Left lung (tissue), 10 donors: ENCODE data around the gene UBL4A. TPM values are rescaled to one million over a fixed set of nuclear protein-coding genes. Genes with fewer than 3 reads are reported as not detected.

Experiments
- ATAC-seq: fragments of 200-7000 bp; cut with Tn5 transposase; one replicate; pipeline ENCODE4 v1.9.1; 2020; ENCODE audit warnings: moderate library complexity
- DNase-seq, 4 donors: peaks; one replicate each; pipeline ENCODE4 v3.0.0-alpha.2; 2013 to 2020
- H3K27ac ChIP-seq, 2 donors: fragments of 200-600 bp; sonication (generic) in 1 of 2; one replicate each; pipeline versions ENCODE4 v1.5.0 to v1.8.0; 2020 to 2021
- H3K27me3 ChIP-seq, 2 donors: fragments of 200-600 bp; sonication (generic) in 1 of 2; one replicate each; pipeline versions ENCODE4 v1.5.0 to v1.8.0; 2020 to 2021
- H3K36me3 ChIP-seq, 2 donors: fragments of 200-600 bp; sonication (generic) in 1 of 2; one replicate each; pipeline versions ENCODE4 v1.5.0 to v1.8.0; 2020 to 2021
- H3K4me1 ChIP-seq, 2 donors: fragments of 200-600 bp; one replicate each; pipeline ENCODE4 v1.8.0; 2021
- H3K4me3 ChIP-seq, 2 donors: fragments of 200-600 bp; sonication (generic) in 1 of 2; one replicate each; pipeline versions ENCODE4 v1.5.0 to v1.8.0; 2020 to 2021; ENCODE audit warnings: mild to moderate bottlenecking in 1 of 2
- H3K9me3 ChIP-seq, 2 donors: fragments of 200-600 bp; sonication (generic) in 1 of 2; one replicate each; pipeline versions ENCODE4 v1.5.0 to v1.8.0; 2020 to 2021
- CTCF ChIP-seq, 2 donors: fragments of 200-600 bp; sonication (generic) in 1 of 2; IDR thresholded peaks; one replicate each; pipeline versions ENCODE4 v1.5.0 to v1.8.0; 2021; ENCODE audit warnings: antibody characterized with exemption in 2 of 2
- intact Hi-C, 2 donors: fragments of 100-400 bp; cut with DNase I; formaldehyde crosslinking; loops; one replicate each; pipeline versions ENCODE4 v1.11.2 to v1.14.2; 2022
- polyA plus RNA-seq, 6 donors: library from polyadenylated mRNA; unstranded; fragments of 120-200 nt; gene quantifications; one replicate each; pipeline ENCODE4 v1.2.1, GENCODE V29; 2013; ENCODE audit not compliant: insufficient read length in 6 of 6
- total RNA-seq, 2 donors: library from RNA; stranded (reverse); fragmentation: NEBNext Ultra II Directional; extraction: Animal tissue kit (Norgen Biotek cat#: 25700); gene quantifications; one replicate each; pipeline ENCODE4 v1.2.1, GENCODE V29; 2021
- donor health status: DM: no; HTN: yes; CAD: no.
- donor health status: DM: no; HTN: no; CAD: no.

UBL4A gene
- total and polyA plus RNA-seq, 8 donors = 24.7 to 37.9 (median 29.1) TPM

- peaks cover 0 to 43% of the 10 kb centered on the region in 2 donors for H3K36me3 ChIP-seq
- DNase-seq (no peak), ATAC-seq (no peak)
- H3K27me3 ChIP-seq = no peaks in the 10 kb centered on the region
- no peak overlapping the region for H3K4me3 ChIP-seq
- no peaks in the 10 kb centered on the region for H3K9me3 ChIP-seq
- peaks cover 0 to 13% of the 10 kb centered on the region in 2 donors for H3K4me1 ChIP-seq
- H3K27ac ChIP-seq = no peak overlapping the region
- no peak for TF ChIP-seq CTCF (IDR thresholded peaks at IDR 0.05)
- intact Hi-C loops = no loop called here
Observed at GRCh38 chrX:154532690-154533089, 46.3 kb upstream of the UBL4A start.

GRCh38 chrX:154531626-154532025, 45.2 kb upstream of the UBL4A start:
- peak; percentile 3 for ATAC-seq
- no peaks in the 10 kb centered on the region for H3K27me3 ChIP-seq
- peaks cover 0 to 13% of the 10 kb centered on the region in 2 donors for H3K4me1 ChIP-seq
- H3K27ac ChIP-seq = no peak overlapping the region
- no peaks in the 10 kb centered on the region for H3K9me3 ChIP-seq
- no peak overlapping the region for H3K4me3 ChIP-seq
- intact Hi-C loops = no loop called here
- H3K36me3 ChIP-seq = peaks cover 0 to 43% of the 10 kb centered on the region in 2 donors
- peak in 1 of 4 donors; percentile 42 for DNase-seq
- TF ChIP-seq CTCF (IDR thresholded peaks at IDR 0.05) = no peak

GRCh38 chrX:154530286-154530685, 43.9 kb upstream of the UBL4A start:
- H3K9me3 ChIP-seq = no peaks in the 10 kb centered on the region
- no peak overlapping the region for H3K27ac ChIP-seq
- ATAC-seq = no peak
- H3K27me3 ChIP-seq = no peaks in the 10 kb centered on the region
- peaks cover 0 to 12% of the 10 kb centered on the region in 2 donors for H3K4me1 ChIP-seq
- intact Hi-C loops = no loop called here
- TF ChIP-seq CTCF (IDR thresholded peaks at IDR 0.05) = no peak
- no peak overlapping the region for H3K4me3 ChIP-seq
- no peak for DNase-seq
- peaks cover 0 to 36% of the 10 kb centered on the region in 2 donors for H3K36me3 ChIP-seq

- peaks cover 0 to 3% of the 10 kb centered on the region in 2 donors for H3K4me1 ChIP-seq
- TF ChIP-seq CTCF (IDR thresholded peaks at IDR 0.05) = no peak
- no peak overlapping the region for H3K27ac ChIP-seq
- ATAC-seq (no peak), DNase-seq (no peak)
- intact Hi-C loops = no loop called here
- no peaks in the 10 kb centered on the region for H3K9me3 ChIP-seq
- no peak overlapping the region for H3K4me3 ChIP-seq
- H3K27me3 ChIP-seq = no peaks in the 10 kb centered on the region
- peaks cover 0 to 32% of the 10 kb centered on the region in 2 donors for H3K36me3 ChIP-seq
Observed at GRCh38 chrX:154529206-154529612, 42.8 kb upstream of the UBL4A start.

- peak; percentile 81 to 91 (median 84) for DNase-seq
- peak; percentile 35 to 50 for TF ChIP-seq CTCF (IDR thresholded peaks at IDR 0.05)
- Histone ChIP-seq H3K27ac (peak overlapping the region; percentile 63 to 81), H3K9me3 (no peaks in the 10 kb centered on the region), H3K4me1 (no peaks in the 10 kb centered on the region), H3K36me3 (peaks cover 0 to 10% of the 10 kb centered on the region in 2 donors), H3K27me3 (no peaks in the 10 kb centered on the region), H3K4me3 (no peak overlapping the region)
- ATAC-seq = peak; percentile 92
- intact Hi-C loops = no loop called here
Observed at GRCh38 chrX:154526901-154527675, 40.7 kb upstream of the UBL4A start.
